NCI-H146 (cell line): ENCODE measurements around the gene HOXB3.

Source experiments
- DNase-seq: peaks from one replicate; lab custom pipeline; 2025; lab: John Stamatoyannopoulos, UW

The HOXB3 gene

DNA sequence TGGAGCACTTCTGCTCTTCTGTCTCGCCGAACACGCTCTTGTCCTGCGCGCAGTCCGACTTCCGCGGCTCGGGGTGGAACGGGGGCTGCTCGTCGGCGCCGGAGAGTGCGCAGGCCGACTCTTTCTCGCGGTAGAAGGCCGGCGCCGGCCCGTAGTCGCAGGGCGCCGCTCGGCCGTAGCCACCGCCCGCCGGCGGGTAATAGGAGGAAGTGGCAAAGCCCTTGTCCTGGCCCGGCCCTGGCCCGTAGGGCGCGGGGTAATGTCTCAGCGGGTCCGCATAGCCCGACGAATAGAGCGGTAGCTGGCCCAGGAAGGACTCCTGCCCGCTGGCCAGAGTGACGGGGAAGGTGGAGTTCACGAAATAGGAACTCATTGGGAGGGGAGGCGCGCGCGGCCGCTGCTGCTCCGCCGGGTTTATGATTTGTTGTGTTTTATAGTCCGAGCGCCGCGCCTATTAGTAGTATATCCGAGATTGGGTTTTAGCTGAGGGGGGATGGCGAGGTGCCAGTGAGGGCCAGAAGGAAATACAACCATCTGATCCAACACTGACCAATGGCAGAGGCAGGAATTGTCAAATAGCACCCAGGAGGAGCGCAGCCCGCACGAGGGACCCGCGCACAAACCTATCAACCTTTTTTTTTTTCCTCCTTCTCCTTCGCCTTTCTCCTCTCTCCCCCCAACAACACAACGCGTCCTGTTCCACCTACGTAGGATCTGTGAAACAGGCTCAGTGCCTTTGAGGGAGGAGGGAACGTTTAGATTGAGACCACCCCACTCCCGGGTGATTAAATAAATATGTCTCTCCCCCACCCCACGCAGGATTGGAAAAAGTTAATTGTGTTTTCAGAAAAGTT lies 8.0 kb upstream of the HOXB3 start:
- peak; percentile 64 for DNase-seq

DNA sequence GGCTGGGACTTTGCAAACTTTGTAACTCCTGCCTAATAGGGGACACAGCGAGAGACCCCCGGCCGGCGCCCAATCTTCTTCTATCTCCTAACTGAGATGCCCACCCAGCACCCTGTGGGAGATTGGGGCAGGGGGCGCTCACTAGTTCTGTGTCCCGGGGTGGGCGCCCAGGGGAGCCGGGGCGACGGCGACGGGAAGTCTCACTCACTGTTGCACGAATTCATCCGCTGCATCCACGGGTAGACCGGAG lies 7.4 kb upstream of the HOXB3 start:
- no peak for DNase-seq

DNA sequence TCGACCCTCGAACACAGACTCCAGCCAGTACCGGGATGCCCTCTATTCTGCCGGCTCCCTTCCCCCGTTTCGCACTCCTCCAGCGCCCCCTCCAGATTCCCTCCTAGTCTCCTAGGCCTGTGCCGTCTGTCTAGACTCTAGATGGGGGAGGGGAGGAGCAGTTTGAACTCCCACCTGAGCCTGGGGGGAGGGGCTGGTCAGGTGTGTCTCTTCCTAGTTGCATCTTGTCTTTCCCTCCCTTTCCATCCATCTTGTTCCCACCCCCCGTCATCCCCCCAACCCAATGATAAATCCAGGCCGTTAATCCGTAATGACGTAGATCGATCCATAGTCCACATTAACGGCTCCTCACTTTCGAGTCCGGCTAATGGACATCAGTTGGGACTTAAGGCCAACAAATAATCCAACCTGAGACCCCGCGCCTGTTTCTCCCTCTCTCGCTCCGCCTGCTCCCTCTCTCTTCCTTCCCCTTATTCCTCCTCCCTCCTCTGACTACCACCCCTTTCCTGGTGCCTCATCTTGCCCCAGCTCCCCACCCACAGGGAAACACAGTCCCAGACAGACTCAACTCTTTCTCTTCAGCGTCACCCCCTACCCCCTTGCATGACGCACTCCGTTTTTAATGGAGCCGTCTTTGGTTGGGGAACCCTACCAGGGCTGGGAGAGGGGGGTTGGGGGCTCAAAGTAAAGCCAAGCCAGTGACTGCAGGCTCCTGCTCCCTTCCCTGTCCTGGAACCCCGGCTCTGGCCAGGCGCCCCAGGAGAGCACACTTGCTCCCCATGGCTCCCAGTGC lies 6.9 kb upstream of the HOXB3 start:
- DNase-seq: no peak

GRCh38 chr17:48596000-48596734 lies 6.1 kb upstream of the HOXB3 start:
- no peak for DNase-seq

DNA sequence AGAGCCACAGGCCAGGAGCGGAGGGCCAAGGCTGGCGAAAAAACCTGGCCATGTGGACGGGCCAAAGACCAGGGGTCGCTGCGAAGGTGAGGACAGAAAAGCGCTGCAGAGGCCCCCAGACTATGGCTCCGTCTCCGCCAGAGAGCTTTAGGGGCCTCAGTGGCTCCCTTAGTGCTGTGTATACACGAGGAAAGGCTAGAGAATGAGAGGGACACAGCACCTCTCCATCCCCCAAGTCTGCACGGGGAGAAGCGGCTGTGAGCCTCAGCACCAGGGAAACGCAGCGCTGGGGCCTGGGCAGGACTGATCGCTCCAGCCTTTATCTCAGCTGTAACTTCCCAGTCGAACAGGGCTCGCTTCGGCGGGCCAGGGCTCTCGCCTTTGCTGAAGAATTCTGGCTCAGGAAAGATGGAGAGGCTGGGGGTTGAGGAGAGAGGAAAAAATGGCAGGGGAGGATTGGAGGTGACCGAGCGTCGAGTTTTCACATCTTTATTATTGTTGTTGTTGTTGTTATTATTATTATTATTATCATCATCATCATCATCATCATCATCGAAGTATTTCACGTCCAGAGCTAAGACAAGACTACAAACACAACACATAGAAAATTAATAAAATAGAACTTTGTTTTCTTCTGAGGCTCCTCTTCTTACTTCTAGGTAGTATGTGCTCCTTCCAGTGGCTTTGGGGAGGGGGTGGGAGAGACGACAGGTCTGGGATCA lies 5.4 kb upstream of the HOXB3 start:
- no peak for DNase-seq

GRCh38 chr17:48594538-48595277 lies 4.7 kb upstream of the HOXB3 start:
- DNase-seq: no peak

GRCh38 chr17:48593840-48594537 lies 3.9 kb upstream of the HOXB3 start:
- DNase-seq: peak; percentile 83

DNA sequence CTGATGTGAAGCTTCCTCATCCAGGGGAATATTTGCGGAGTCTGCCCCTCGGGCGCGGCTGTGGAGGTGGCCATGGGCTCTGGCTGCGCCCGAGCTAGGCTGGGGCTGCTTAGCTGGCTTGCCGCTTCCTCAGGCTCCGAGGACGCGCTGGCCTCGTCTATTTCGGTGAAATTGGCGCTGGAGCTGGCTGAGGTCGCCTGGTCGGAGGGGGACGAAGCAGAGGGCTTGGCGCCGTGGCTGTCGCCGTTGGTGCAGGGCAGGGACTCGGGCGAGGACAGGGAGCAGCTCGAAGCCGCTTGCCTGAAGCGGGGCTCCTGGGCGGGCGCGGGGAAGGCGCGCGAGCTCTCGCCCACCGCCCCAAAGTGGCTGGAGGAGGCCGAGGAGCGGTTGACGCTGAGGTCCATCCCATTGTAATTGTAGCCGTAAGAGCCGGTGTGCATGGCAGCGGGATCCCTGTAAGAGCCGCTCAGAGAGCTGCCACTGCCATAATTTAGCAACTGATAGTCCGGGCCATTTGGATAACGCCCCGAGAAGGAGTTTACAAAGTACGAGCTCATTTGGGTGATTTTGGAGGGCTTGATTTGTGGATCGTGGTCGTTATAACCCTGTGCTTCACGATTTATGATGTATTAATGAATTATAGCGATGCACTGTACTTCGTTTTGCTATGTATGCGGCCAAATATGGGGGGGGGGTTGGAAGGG lies 3.2 kb upstream of the HOXB3 start, which contains the start of gene HOXB5:
TSS of gene HOXB5 (minus strand) at position 654 of the 704 bp plus-strand sequence. CDS start at position 557, 97 bp downstream.
- peak; percentile 67 for DNase-seq

DNA sequence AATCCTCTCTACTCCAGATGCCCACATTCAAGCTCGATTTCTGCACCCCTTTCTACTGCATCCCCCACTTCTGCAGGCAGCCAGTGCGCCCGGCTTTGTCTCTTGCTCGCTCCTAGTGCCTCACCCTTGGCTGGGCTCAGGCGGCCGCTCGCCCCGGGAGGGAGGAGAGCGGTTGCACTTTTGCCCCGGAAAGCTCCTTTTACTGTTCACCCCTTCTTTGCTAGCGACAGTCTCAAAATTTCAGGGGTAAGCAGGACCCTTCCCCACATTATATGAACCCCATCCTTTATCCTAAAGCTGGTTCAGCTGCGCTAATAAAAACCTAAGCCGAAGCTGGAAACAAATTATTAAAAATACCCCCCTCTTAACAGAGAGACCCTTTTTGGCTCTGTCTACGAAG lies 2.5 kb upstream of the HOXB3 start:
- no peak for DNase-seq

- no peak for DNase-seq
These were observed 2.0 kb upstream of the HOXB3 start for GRCh38 chr17:48592057-48592514.

DNA sequence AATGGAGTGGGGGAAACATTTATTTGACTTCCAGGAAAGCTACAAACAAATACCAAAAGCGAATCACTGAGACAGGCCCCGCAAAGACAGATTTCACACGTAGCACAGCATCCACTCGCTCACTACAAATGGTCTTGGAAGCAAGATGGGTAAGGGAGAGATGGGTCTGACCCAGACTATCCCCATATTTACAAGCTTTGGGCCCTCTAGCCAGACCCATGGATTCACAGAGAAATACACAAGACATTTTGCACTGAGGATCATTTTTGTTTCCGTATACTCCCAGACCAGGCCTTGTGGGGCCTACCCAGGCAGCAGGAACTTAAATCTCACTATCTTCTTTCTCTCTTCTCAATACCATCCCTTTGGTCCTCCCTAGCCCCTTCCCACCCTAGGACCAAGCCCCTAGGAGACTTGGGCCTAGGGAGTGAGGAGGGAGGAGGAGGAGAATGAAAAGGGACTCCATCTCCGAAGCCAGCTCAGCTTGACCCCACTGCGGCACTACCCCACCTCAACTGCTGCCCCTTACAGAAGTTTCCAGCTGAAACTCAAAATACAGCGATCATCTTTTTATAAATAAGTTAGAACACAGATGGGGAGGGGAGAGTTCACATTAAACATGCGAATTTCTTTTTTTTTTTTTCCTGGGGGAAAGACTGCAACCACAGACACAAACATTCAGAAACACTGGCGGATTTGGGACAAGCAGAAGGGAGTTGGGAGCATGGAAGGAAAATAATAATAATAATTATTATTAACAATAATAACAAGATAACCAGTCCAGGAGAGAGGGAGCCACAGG lies 1.4 kb upstream of the HOXB3 start:
- no peak for DNase-seq

DNA sequence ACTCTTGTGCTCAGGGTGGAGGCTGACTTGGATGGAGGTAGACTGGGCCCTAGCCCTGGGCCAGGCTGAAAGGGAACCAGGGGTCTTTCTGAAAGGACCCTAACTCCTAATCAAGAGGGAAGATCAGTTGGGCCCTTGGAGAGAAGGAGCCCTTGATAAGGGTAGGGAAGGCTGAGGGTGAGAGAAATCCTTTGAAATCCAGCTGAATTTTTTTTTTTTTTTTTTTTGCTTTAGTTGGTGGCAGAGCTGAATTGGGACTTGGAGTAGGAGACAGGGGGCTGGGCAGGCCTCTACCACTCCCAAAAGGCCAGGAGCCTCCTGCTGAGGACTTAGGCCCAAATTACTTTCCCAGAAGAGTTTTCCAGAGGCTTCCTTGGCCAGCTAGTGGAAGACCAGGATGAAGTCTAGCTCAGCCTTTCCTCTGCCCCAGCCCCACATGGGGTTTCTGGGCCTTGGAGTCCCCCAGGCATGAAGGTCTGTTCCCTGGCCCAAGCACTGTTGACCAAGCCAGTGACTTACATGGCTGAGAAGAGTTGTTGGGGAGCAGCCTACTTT lies 643 bp upstream of the HOXB3 start:
- no peak for DNase-seq

- no peak for DNase-seq
These were observed 796 bp downstream of the HOXB3 start for GRCh38 chr17:48589060-48589830.

GRCh38 chr17:48588528-48588927 lies 1.5 kb downstream of the HOXB3 start:
- DNase-seq: no peak

DNA sequence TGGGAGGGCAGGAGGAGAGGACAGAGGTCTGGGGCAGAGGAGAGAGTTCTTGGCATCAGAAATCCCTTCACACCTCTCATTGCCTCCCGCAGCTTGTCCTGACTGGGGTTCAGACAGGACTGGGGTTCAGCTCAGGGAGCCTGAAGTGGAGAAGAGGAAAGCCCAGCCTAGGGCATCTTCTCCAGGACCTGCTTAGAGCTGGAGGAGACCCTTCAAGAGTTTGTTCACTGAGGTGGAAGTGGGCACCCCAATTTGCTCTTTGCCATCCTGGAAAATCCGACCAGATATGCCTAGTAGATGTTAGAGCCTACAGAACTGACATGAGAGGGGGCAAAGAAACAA lies 2.0 kb downstream of the HOXB3 start:
- DNase-seq: no peak

DNA sequence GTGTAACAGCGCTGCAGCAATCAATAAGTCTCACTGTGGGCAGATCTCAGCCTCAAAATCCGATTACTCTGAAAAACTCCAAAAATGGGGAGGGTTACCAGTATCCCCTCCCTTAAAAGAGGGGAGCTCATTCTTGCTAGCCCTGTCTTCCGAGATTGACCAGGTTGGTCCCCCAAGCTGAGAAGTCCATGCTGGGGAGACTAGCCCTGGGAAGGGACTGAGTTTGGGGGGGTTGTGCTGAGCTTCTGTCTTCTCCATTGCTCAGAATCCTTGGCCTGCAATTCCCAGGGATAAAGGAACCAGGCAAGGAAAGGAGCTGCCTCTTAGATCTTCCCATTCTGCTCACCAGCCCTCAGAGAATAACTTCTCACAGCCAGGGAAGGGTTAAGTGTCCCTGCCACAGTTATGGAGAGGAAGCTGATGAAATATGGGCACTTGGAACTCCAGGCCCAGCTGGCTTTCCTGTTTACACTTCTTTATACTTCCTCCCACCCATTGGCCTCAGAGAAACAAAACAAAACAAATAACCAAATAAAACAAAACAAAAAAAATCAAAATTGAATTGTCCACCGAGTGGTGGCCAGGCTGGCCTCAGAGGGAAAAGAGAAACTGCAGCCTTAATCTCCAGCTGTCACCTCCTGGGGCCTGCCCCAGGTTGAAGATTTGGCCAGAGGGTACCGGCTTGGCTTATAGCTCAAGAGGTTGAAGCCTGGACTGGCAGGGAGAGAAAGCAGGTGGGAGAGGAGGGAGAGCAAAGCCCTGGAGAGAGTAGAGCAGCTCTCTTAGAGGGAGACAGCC lies 2.6 kb downstream of the HOXB3 start:
- DNase-seq: peak; percentile 41
